ENCODE results near the gene SCMH1.

GRCh38 chr1:41215623-41216022, 26.5 kb downstream of the SCMH1 start:
- TF ChIP-seq, protein P1, sequence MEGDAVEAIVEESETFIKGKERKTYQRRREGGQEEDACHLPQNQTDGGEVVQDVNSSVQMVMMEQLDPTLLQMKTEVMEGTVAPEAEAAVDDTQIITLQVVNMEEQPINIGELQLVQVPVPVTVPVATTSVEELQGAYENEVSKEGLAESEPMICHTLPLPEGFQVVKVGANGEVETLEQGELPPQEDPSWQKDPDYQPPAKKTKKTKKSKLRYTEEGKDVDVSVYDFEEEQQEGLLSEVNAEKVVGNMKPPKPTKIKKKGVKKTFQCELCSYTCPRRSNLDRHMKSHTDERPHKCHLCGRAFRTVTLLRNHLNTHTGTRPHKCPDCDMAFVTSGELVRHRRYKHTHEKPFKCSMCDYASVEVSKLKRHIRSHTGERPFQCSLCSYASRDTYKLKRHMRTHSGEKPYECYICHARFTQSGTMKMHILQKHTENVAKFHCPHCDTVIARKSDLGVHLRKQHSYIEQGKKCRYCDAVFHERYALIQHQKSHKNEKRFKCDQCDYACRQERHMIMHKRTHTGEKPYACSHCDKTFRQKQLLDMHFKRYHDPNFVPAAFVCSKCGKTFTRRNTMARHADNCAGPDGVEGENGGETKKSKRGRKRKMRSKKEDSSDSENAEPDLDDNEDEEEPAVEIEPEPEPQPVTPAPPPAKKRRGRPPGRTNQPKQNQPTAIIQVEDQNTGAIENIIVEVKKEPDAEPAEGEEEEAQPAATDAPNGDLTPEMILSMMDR (IDR thresholded peaks at IDR 0.05; ENCODE audit: insufficient read depth, low read depth, low read length), result no peak
- no peak for TF ChIP-seq EZH2 (IDR thresholded peaks at IDR 0.05; ENCODE audit: insufficient read depth, low read length)
